GM12892 (cell line): ENCODE measurements around the gene ADARB2.

Experiments
- POLR2A ChIP-seq: IDR thresholded peaks from 2 replicates; pipeline ENCODE4 v1.6.1; 2011; ENCODE audit warnings: low read depth, low read length, control low read depth
- POLR2AphosphoS5 ChIP-seq: IDR thresholded peaks from 2 replicates; pipeline ENCODE4 v1.6.1; 2011; ENCODE audit warnings: low read depth, low read length, control low read depth

- TF ChIP-seq POLR2AphosphoS5 = no peak
- TF ChIP-seq POLR2A = no peak
These were observed 221.4 kb downstream of the ADARB2 start for GRCh38 chr10:1515780-1516491.
